Measurements from ENCODE around the gene RDH16. TPM values are rescaled to one million over a fixed set of nuclear protein-coding genes. Genes with fewer than 3 reads are reported as not detected.

RDH16 gene
- total RNA-seq, 4 donors from 2014 or later: 0.38 to 4.5 (median 2.1) TPM

DNA sequence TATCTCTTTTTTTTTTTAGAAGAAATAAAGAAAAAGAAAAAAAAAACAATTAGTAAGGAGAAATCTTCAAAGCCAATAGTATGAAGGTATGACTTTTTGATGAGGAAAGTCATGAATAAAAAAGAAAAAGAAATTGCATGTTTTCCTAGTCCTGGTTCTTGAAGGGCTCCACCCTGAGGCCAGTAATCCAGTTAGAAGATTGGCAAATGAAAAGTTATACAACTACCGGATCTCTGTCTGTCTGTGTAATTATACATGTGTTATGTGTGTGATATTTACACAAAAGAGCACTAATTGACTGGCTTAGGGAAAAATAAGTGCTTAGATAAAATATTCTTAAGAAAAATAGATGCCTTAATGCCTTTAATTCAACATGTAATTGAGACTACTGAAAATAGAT is 51.6 kb downstream of the RDH16 start:
- intact Hi-C loops (cut with DNase I): no loop called here

DNA sequence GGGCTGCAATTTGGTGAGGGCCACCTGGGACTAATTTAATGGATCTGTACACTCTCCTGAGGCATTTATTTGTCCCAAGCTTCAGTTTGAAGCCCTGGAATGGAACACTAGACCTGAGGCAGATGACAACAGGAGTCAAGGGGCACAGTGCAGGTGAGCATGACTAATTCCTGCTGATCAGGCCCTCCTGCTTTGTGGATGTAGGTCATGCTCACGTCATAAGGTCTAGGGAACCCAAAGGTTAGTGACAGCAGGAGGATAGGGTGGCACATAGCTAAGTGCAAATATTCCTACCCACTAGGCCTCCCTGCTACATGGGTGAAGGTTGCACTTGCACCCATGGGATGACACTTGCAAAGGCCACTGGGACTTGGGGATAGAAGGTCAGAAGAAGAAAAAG is 54.0 kb downstream of the RDH16 start:
- Histone ChIP-seq H3K27ac (no peak overlapping the region), H3K4me1 (peaks cover 0 to 22% (median 6%) of the 10 kb centered on the region in 3 donors), H3K4me3 (no peak overlapping the region), H3K9me3 (peaks cover 0 to 31% (median 15%) of the 10 kb centered on the region in 3 donors), H3K36me3 (no peaks in the 10 kb centered on the region), H3K27me3 (no peaks in the 10 kb centered on the region)
- no peak for DNase-seq
- intact Hi-C loops (cut with DNase I): no loop called here
- WGBS, 2 donors: 40 to 57% methylated on average over 1 of the region's 1 CpG
- TF ChIP-seq, protein P1, sequence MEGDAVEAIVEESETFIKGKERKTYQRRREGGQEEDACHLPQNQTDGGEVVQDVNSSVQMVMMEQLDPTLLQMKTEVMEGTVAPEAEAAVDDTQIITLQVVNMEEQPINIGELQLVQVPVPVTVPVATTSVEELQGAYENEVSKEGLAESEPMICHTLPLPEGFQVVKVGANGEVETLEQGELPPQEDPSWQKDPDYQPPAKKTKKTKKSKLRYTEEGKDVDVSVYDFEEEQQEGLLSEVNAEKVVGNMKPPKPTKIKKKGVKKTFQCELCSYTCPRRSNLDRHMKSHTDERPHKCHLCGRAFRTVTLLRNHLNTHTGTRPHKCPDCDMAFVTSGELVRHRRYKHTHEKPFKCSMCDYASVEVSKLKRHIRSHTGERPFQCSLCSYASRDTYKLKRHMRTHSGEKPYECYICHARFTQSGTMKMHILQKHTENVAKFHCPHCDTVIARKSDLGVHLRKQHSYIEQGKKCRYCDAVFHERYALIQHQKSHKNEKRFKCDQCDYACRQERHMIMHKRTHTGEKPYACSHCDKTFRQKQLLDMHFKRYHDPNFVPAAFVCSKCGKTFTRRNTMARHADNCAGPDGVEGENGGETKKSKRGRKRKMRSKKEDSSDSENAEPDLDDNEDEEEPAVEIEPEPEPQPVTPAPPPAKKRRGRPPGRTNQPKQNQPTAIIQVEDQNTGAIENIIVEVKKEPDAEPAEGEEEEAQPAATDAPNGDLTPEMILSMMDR (IDR thresholded peaks at IDR 0.05): no peak
- no peak for TF ChIP-seq POLR2A (IDR thresholded peaks at IDR 0.05)

More for the DNA sequence above, 51.6 kb downstream of the RDH16 start:
- Histone ChIP-seq H3K4me3 (no peak overlapping the region), H3K27me3 (no peaks in the 10 kb centered on the region), H3K27ac (no peak overlapping the region), H3K9me3 (peaks cover 0 to 29% (median 16%) of the 10 kb centered on the region in 3 donors), H3K36me3 (no peaks in the 10 kb centered on the region), H3K4me1 (no peaks in the 10 kb centered on the region)
- TF ChIP-seq, protein P1 (IDR thresholded peaks at IDR 0.05): no peak
- TF ChIP-seq POLR2A (IDR thresholded peaks at IDR 0.05): no peak
- 17 to 42% methylated on average over 1 of the region's 1 CpG for WGBS, 2 donors
- no peak for DNase-seq

Other genes with a start within 250 kb of the RDH16 start
- gene NACA, start 232.3 kb downstream of the RDH16 start, total RNA-seq: 1,000 to 10,000 TPM; 1,083 to 1,907 (median 1,546) TPM
- gene PRIM1, start 205.3 kb downstream of the RDH16 start, total RNA-seq: 10 to 100 TPM in 2 of 4 donors, 1 to 10 TPM in 2; 3.7 to 30.3 (median 10.6) TPM
- gene HSD17B6, start 194.3 kb downstream of the RDH16 start, total RNA-seq: 10 to 100 TPM in 1 of 4 donors, 1 to 10 TPM in 1, under 1 TPM in 1, not detected in 1; 0.88 to 13.2 (median 5.6) TPM
- gene SDR9C7, start 23.2 kb downstream of the RDH16 start, total RNA-seq: 10 to 100 TPM in 3 of 4 donors, 1 to 10 TPM in 1; 2.9 to 42.1 (median 19.8) TPM
- gene ZBTB39, start 48.9 kb upstream of the RDH16 start, total RNA-seq: 1 to 10 TPM; 2.1 to 6.5 (median 4.0) TPM
- not detected for gene TAC3, start 58.9 kb upstream of the RDH16 start, total RNA-seq
- under 1 TPM in 2 of 4 donors, not detected in 2; 0.38 to 0.48 TPM for gene MYO1A, start 92.5 kb upstream of the RDH16 start, total RNA-seq
- gene NEMP1, start 121.2 kb upstream of the RDH16 start, total RNA-seq: 1 to 10 TPM; 4.1 to 7.6 (median 6.7) TPM
- 10 to 100 TPM in 3 of 4 donors, 1 to 10 TPM in 1; 9.1 to 25.2 (median 13.3) TPM for gene NAB2, start 131.5 kb upstream of the RDH16 start, total RNA-seq
- gene STAT6, start 153.8 kb upstream of the RDH16 start, total RNA-seq: 100 to 1,000 TPM in 2 of 4 donors, 10 to 100 TPM in 2; 72.7 to 138 (median 102) TPM
- 100 to 1,000 TPM in 1 of 4 donors, 10 to 100 TPM in 3; 60.8 to 147 (median 81.9) TPM for gene LRP1, start 170.9 kb upstream of the RDH16 start, total RNA-seq
- gene LRP1-AS, start 190.0 kb upstream of the RDH16 start, total RNA-seq: not detected

Data from esophagus squamous epithelium (tissue), 5 donors.